ENCODE measurements around the gene SKAP1. TPM values are rescaled to one million over a fixed set of nuclear protein-coding genes. Genes with fewer than 3 reads are reported as not detected.

The SKAP1 gene
- total RNA-seq, 4 donors from 2014 or later = 1.1 to 12.1 (median 1.8) TPM; not detected in 1

DNA sequence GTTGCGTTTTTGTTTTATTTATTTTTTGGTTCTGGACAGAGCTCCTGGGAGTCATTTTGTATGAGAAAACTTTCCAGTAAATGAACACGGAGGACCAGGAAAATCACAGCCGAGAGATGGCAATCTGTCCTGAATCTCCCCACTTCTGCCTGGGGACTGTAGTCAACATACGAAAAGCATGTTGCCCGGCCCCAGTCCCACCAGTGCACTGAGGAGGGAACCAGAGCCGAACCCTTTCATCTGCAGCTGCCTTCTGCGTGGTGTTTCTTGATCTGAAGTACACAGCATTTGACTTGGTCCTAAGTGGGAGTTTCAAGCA lies 303.5 kb downstream of the SKAP1 start:
- TF ChIP-seq POLR2AphosphoS5 (IDR thresholded peaks at IDR 0.05) (no peak), POLR2A (IDR thresholded peaks at IDR 0.05) (no peak)
- TF ChIP-seq, protein P1, sequence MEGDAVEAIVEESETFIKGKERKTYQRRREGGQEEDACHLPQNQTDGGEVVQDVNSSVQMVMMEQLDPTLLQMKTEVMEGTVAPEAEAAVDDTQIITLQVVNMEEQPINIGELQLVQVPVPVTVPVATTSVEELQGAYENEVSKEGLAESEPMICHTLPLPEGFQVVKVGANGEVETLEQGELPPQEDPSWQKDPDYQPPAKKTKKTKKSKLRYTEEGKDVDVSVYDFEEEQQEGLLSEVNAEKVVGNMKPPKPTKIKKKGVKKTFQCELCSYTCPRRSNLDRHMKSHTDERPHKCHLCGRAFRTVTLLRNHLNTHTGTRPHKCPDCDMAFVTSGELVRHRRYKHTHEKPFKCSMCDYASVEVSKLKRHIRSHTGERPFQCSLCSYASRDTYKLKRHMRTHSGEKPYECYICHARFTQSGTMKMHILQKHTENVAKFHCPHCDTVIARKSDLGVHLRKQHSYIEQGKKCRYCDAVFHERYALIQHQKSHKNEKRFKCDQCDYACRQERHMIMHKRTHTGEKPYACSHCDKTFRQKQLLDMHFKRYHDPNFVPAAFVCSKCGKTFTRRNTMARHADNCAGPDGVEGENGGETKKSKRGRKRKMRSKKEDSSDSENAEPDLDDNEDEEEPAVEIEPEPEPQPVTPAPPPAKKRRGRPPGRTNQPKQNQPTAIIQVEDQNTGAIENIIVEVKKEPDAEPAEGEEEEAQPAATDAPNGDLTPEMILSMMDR (IDR thresholded peaks at IDR 0.05) = no peak
- H3K36me3 ChIP-seq = peaks cover under 1 to 60% of the 10 kb centered on the region in 2 donors
- no peak for ATAC-seq
- peaks cover 0 to 7% (median 0%) of the 10 kb centered on the region in 3 donors for H3K4me1 ChIP-seq
- H3K4me3 ChIP-seq = no peak overlapping the region
- H3K9me3 ChIP-seq = no peaks in the 10 kb centered on the region
- no peaks in the 10 kb centered on the region for H3K27me3 ChIP-seq
- WGBS, 2 donors (ENCODE audit: low coverage in 1 of 2) = 33 to 60% methylated on average over 1 of the region's 7 CpGs
- no peak overlapping the region for H3K27ac ChIP-seq

DNA sequence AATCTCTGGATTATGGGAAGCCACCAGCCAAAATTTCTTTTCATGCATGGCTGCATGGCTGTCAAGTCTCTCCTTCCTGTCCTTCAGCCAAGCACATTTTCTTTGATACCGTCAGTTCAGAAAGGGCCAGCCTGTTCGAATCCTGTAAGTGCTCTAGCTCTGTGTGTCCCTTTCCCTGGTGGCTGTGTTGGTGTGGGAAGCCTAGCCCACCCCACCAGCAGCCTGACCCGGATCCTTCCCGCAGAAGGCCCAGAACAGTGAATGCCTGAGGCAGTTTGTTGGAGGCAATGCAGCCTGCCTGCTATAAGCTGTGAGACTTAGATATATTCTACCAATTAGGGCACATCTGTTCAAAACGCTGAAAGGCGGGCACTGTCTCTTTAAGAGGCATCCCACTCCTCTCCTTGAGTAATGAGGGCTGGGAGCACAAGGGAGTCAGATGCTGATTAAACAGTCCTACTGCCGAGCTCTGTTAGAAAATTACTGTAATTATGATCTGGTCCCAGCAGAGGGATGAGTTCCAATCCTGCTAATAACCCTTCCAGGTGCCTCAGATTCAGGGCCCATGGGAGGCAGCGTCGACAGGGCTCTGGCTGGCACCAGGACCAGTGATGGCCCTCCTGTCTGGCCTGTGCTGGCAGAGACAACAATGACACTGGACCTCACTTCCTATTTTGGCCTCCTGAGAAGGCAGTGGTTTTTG lies 304.0 kb downstream of the SKAP1 start:
- Histone ChIP-seq H3K36me3 (peaks cover 3 to 65% of the 10 kb centered on the region in 2 donors), H3K27me3 (no peaks in the 10 kb centered on the region), H3K4me1 (peaks cover 0 to 3% (median 0%) of the 10 kb centered on the region in 3 donors), H3K27ac (no peak overlapping the region), H3K9me3 (no peaks in the 10 kb centered on the region), H3K4me3 (no peak overlapping the region)
- TF ChIP-seq POLR2AphosphoS5 (IDR thresholded peaks at IDR 0.05) (no peak), EP300 (IDR thresholded peaks at IDR 0.05) (no peak), POLR2A (IDR thresholded peaks at IDR 0.05) (no peak)
- TF ChIP-seq, protein P1 (IDR thresholded peaks at IDR 0.05) = no peak
- WGBS, 2 donors (ENCODE audit: low coverage in 1 of 2) = 44 to 48% methylated on average over 5 of the region's 9 CpGs
- ATAC-seq = no peak

DNA sequence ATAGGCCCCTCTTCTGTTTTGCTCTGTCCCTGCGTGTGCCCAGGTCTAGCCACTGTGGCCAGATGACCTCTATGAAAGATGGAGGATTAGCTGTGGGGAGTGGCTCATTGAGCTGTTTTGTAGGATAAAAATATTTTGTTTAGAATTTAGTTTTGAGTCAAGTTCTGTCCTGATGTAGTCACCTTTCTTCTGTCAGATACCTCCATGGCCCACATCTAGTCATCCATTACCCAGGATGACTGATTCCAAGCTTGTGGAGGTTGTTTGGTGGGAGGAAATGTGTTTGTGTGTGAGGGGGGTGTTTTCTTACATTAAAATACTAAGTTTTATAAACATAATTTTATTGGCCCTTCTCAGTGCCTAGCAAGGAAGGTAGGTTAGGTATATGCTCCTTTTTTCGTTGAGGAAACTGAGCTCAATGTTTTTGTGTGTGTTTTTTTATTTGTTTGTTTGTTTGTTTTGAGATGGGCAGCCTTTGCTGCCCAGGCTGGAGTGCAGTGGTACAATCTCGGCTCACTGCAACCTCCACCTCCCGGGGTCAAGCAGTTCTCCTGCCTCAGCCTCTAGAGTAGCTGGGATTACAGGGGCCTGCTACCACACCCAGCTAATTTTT lies 306.1 kb downstream of the SKAP1 start:
- Histone ChIP-seq H3K36me3 (peaks cover 3 to 85% of the 10 kb centered on the region in 2 donors), H3K9me3 (no peaks in the 10 kb centered on the region), H3K4me1 (no peaks in the 10 kb centered on the region), H3K27ac (no peak overlapping the region), H3K4me3 (no peak overlapping the region), H3K27me3 (no peaks in the 10 kb centered on the region)
- 88 to 94% methylated on average over 3 to 4 of the region's 4 CpGs for WGBS, 2 donors (ENCODE audit: low coverage in 1 of 2)
- no peak for ATAC-seq
- no peak for TF ChIP-seq EP300 (IDR thresholded peaks at IDR 0.05)
- TF ChIP-seq, protein P1 (IDR thresholded peaks at IDR 0.05) = no peak
- TF ChIP-seq POLR2AphosphoS5 (IDR thresholded peaks at IDR 0.05) = no peak
- TF ChIP-seq POLR2A (IDR thresholded peaks at IDR 0.05) = no peak

DNA sequence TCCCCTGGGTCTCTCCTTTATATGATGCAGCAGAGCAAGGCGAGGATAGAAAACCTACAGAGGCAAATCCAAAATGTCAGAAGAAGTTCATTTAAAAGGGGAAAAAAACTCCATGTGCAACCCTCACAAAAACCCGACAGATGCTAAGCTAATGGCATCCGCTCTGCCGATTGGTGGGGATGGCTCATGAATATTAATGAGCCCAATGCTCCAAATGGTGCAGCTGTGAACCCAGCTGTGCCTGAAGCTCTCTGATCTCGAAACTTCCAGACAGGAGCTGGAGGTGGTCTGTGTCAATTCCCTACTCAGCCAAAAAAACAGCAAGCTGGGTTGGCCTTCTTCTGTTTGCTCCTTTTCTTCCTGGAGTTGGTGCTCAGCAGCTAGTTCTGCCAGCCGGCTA lies 306.9 kb downstream of the SKAP1 start:
- H3K27me3 ChIP-seq = no peaks in the 10 kb centered on the region
- WGBS, 2 donors (ENCODE audit: low coverage in 1 of 2) = 72 to 94% methylated on average over 3 to 5 of the region's 6 CpGs
- TF ChIP-seq POLR2AphosphoS5 (IDR thresholded peaks at IDR 0.05) = no peak
- no peak for TF ChIP-seq EP300 (IDR thresholded peaks at IDR 0.05)
- TF ChIP-seq, protein P1 (IDR thresholded peaks at IDR 0.05) = no peak
- no peak for TF ChIP-seq POLR2A (IDR thresholded peaks at IDR 0.05)
- no peaks in the 10 kb centered on the region for H3K9me3 ChIP-seq
- H3K27ac ChIP-seq = no peak overlapping the region
- H3K36me3 ChIP-seq = peaks cover 3 to 93% of the 10 kb centered on the region in 2 donors
- no peak overlapping the region for H3K4me3 ChIP-seq
- no peaks in the 10 kb centered on the region for H3K4me1 ChIP-seq
- no peak for ATAC-seq

DNA sequence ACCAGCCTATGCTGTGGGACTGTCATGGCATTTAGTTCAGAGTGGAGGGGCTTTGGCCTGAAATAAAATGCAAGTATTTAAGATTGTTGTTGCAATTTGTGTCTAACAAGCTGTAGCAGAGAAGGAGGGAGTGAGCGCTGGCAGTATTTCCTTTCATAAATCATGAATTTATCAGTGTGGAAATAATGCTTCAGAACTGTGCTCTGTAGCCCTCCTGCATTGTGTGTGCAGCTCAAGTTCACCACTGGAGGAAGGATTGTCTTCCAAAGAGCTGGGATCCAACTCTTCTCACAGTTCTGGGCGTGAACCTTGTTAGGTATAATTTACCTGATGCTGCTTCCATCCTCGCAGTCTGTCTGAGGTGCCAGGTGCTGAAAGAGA lies 307.4 kb downstream of the SKAP1 start:
- no peaks in the 10 kb centered on the region for H3K27me3 ChIP-seq
- H3K27ac ChIP-seq = no peak overlapping the region
- no peak overlapping the region for H3K4me3 ChIP-seq
- 76% methylated on average over 3 of the region's 3 CpGs; no CpG with 5 or more reads in 1 of the 2 donors for WGBS, 2 donors (ENCODE audit: low coverage in 1 of 2)
- H3K36me3 ChIP-seq = peaks cover 3 to 98% of the 10 kb centered on the region in 2 donors
- no peaks in the 10 kb centered on the region for H3K4me1 ChIP-seq
- TF ChIP-seq, protein P1 (IDR thresholded peaks at IDR 0.05) = no peak
- H3K9me3 ChIP-seq = no peaks in the 10 kb centered on the region
- no peak for ATAC-seq

Measured in gastroesophageal sphincter (tissue), 4 donors.